HG03039 (cell line): ENCODE data around the gene MED15.
"Not testable (repeated sequence)": the region's sequence is repeated elsewhere in the genome, so short reads cannot be mapped to it uniquely, and the experiment has no call there.

Experiments
- ATAC-seq: cut with Tn5 transposase; IDR thresholded peaks from one replicate; pipeline ENCODE4 v1.9.1; 2021; ENCODE audit warnings: mild to moderate bottlenecking, moderate library complexity; ENCODE audit not compliant: unreplicated experiment

Gene MED15

DNA sequence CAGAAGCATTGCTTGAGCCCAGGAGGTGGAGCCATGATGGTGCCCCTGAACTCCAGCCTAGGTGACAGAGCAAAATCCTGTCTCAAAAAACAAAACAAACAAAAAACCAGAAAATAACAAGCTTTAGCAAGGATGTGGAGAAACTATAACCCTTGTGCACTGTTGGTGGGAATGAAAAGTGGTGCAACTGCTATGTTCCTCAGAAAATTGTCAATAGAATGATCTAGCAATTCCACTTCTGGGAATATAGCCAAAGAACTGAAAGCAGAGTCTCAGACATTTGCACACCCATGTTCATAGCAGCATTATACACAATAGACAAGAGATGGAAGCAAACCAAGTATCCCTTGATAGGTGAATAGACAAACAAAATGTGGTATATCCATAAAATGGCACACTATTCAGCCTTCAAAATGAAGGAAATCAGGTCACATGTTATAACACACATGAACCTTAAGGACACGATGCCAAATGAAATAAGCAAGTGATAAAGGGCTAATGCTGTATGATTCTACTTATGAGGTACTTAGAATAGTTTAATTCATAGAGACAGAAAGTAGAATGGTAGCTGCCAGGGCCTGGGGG, 27.7 kb upstream of the MED15 start:
- no peak for ATAC-seq

DNA sequence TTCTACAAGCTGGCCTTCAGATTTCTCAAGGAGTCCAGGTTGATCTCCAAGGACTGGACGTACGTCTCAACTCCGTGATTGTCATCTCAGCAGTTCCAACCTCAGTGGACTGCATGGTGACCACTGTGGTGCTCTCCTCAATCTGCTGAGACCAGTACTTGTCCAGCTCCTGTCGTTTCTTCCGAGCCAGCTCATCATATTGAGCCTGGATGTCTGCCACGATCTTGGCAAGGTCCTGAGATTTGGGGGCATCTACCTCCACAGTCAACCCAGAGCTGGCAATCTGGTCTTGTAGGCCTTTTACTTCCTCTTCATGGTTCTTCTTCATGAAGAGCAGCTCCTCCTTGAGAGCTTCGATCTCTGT, 24.3 kb upstream of the MED15 start:
- ATAC-seq = not testable (repeated sequence)

DNA sequence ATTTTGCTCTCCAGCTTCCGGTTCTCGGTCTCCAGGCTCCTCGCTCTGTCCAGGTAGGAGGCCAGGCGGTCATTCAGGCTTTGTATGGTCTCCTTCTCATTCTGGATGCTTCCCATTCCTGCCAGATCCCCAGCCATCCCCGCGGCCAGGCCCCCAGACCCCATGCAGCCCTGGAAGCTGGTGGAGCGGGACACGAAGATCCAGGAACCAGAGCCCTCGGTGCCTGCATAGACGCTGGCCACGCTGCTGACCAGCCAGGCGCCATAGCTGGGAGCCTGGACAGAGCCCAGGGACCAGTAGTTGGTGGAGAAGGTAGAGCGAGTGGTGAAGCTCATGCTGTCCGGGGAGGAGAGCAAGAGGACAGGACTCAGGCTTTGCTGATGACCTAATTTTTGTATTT, 23.6 kb upstream of the MED15 start:
- ATAC-seq = no peak

DNA sequence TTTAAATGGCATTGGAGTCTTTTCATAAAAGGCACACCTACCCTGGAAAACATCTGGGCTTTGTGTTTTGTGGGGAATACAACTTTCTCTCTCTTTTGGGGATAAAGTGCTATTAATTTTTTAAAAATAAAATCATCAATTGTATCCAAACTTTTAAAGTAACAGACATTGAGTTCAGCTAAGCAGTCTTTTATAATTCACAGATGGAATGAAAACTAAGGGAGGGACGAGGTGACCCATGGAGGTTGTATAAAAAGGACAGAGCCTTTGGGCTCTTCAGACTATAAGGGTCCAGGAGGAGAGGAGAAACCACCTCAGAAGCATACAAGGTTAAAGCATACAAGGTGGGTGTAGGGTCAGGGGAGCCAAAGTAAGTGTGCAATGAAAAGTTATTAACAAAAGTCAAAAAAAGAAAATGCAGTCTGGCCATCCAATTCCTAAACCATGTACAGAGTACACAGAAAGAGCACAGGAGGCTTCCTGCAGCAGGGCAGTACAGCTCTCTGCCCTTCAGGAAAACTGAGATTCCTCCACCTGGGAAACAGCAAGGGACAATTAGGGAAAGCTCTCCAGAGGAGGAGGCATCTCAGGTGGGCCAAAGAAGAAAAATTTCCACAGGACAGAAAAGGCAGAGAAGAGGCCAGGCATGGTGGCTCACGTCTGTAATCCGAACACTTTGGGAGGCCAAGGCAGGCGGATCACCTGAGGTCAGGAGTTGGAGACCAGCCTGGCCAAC, 22.3 kb upstream of the MED15 start:
- ATAC-seq = no peak

DNA sequence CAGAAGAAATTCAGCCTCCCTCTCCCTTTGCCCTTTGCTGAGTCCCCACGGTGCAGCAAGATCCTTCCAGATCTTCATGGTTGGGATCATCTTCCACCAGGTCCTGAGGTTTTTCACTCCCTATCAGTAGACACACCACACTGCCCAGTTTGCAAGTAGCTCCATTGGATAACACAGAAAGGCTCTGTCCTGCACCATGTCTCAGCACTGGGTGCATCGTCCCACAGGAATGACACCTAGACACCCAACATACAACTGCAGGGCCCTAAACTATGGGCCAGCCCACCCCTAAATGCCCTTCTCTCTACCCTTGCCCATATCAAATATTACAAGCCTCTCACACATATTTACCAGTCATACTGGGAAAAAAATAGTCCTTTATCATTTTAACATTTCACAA, 21.2 kb upstream of the MED15 start:
- no peak for ATAC-seq

DNA sequence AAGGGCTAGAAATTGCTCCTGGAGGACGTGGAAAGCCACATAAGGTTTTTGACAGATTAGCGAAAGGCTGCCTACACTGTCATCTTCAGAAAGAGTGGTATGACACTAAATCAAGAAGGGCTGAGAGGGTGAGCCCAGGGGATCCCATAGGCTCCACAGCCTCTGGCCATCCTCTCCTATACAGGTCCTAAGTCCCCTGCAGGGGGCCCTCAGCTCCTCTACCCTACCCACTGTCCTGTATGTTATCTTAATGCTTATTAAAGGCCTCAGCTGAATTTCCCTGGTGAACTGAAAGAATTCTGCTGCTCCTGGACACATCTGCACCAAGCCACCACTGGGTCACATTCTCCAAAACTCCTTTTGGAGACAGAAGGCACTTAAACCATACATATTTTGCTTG, 19.7 kb upstream of the MED15 start:
- no peak for ATAC-seq

DNA sequence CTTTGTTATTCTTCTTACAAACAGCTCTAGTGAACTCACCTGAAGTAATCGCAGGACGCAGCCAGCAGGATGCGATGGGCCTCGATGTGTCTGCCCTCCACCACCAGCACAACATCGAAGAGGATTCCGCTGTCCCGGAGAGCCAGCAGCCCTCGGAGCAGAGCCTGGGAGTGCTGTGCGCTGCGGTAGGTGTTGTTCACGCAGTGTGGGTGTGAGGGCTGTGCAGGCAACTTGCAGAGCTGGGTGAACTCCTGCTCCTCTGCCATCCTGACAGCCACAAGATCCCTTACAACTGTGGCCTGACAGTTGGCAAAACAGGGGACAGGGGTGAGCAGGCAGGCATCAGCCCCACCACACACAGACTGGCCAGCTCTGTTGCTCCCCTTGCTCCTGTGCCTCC, 18.5 kb upstream of the MED15 start:
- ATAC-seq = no peak

DNA sequence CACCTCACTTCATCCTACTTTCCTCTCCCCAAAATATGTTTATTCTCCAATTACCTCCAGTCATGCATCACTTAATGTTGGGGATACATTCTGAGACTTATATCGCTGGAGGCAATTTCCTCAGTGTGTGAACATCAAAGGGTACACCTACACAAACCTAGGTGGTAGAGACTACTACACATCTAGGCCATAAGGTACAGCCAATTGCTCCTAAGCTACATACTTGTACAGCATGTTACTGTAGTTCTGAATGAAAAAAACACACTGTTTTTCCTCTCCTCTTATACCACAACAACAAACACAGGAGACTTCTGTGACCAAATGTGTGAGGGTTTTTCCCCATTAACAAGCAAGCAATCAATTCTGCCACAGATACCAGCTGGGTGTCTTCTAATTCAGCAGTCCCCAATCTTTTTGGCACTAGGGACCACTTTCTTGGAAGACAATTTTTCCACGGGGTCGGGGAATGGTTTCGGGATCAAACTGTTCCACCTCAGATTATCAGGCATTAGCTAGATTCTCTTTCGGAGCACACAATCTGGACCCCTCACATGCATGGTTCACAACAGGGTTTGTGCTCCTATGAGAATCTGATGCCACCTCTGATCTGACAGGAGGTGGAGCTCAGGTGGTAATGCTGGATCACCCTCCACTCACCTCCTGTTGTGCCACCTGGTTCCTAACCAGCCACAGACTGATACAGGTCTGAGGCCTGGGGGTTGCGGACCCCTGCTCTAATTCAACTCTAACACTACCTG, 17.0 kb upstream of the MED15 start:
- ATAC-seq = no peak

DNA sequence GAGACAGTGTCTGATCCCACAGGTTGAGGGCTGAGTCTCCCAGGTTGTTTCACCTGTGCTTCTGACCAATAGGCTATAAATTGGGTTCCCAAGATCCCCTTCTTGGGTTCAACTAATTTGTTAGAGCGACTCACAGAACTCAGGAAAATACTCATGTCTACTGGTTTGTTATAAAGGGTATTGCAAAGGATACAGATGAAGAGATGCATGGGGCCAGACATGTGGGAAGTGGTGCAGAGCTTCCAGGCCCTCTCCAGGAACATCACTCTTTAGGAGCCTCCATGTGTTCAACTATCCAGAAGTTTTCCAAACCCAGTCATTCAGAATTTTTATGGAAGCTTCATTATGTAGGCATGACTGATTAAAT, 16.5 kb upstream of the MED15 start:
- no peak for ATAC-seq

DNA sequence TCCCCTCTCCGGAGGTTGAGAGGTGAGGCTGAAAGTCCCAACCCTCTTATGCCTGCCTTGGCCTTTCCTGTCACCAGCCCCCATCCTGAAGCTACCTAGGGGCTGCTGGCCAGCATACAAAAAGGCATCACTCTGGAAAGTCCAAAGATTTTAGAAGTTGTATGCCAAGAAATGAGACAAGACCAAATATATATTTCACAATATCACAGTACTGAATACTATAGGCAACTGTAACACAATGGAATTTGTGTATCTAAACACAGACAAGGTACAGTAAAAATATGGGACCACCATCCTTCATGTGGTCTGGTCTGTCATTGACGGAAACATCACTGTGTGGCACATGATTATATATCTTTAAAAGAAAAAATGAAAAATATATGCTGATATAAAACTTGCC, 16.1 kb upstream of the MED15 start:
- ATAC-seq = no peak

DNA sequence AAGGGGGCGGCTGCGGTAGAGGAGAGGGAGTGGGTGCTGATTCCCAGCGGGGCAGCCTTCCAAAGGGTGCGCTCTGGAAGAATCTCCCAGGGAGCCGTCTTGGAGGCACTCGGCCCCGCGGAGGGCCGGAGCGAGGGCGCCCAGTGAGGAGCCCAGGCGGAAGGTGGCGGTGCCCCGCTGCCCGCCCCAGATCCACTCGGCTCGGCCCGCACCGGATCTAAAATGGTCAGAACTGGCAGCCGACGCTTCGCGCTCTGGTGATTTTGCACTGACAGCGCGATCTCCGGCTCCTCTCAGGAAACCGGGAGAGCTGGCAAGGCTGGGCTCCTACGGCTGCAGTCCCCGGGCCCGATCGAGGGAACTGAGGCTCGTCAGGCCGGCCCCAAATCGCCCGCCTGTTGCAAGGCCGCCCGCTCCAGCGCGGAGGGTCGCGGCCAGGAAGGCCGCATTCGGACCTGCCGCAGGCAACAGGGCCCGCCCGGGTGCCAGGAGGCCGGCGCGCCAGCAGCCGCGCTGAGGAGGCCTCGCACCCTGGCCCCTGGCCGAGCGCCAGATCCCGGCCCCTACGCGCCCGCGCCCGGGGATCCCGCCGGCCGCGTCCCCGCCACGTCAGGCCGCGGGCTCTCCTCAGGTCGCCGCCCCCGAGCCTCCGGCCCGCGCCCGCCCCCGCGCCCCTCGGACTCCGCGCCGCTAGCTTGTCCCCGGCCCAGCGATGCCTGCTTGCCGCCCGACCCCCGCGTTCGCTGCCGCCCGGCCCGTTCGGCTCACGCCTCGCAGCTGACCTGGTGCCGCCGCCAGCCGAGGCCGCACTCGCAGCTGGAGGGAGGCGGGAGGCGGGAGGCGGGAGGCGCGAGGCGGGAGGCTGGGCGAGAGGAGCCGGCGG, 12.2 kb upstream of the MED15 start, which contains the start of gene KLHL22:
Gene KLHL22, minus strand, starts transcription at position 818 of the 883 bp plus-strand sequence. CDS start 6,584 bp downstream, outside the sequence.
- ATAC-seq = peak; percentile 32

DNA sequence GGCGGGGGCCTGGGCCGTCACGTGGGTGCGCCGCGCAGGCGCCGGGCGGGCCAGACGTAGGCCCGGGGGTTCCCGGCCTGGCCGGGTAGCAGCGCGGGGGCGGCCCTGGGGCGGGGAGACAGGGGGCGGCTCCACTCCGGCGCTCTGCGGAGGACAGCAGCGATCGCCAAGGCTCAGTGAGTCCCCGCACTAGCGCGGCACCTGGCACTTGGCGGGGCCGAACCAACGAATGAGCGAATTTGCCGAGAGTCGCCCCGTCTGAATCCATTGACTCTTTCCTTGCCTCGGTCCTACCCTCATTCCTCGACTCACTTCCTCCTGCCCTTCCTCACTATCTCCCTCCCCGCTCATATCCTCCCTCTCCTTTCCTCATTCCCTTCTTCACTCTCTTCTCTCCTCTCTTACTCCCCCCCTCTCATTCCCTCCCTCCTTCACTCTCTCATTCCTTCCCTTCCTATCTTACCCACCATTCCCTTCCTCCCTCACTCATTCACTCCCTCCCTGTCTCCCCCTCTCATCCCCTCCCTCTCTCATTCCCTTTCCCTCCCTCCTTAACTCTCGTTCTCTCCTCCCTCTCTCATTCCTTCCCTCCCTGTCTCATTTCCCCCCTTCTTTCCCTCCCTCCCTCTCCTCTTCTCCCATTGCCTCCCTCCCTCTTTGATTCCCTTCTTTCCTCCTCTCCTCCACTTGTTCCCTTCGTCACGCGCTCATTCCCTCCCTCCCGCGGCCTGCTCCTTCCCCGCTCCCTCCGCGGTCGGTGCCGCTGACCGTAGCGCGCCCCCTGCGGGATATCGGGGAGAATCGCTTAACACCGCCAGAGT, 11.3 kb upstream of the MED15 start:
- peak; percentile 76 for ATAC-seq

DNA sequence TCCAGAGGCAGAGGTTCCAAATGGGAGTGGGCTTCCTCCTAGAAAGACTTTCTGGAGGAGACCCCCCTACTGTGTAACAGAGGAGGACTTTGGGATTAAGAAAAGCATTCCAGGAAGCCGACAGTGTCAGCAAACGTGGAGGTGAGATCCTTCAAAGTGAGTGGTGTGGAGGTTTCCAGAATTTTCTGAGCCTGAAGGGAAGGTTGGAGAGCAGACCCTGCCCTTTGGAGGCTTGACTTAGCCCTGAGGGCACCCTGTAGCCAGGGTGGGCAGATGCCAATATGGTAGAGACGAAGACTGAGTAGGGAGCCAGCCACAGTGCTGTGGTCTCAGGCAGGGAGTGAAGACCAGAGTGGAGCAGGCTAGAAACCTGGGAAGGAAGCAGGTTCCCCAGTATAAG, 10.0 kb upstream of the MED15 start:
- no peak for ATAC-seq

DNA sequence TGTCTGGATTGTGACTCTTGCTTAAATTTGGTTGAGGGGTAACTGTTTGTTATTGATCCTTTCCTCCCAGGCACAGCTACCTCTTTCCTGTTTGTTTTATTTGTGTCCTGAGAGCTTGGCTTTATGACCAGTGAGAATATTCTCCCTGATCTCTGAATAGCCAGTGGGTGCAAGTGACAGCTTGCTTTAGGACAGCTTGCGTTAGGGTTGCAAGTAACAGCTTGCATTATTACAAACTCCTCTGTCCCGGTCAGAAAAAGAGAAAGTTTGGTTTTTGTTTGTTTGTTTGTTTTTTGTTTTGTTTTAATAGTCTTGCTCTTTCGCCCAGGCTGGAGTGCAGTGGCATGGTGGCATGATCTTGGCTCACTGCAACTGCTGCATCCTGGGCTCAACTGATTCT, 8.5 kb upstream of the MED15 start:
- no peak for ATAC-seq

DNA sequence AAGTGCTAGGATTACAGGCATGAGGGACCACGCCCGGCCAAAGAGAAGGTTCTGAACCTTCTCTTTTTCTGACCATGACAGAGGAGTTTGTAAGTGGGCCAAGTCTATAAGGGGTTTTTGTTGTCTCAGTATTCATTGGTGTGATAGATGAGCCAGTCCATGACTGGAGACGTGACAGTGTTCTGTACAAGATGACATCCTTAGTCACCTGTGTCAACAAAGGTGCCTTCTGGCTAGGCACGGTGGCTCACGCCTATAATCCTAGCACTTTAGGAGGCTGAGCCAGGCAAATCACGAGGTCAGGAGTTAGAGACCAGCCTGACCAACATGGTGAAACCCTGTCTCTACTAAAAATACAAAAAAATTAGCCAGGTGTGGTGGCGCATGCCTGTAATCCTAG, 7.6 kb upstream of the MED15 start:
- ATAC-seq = no peak

DNA sequence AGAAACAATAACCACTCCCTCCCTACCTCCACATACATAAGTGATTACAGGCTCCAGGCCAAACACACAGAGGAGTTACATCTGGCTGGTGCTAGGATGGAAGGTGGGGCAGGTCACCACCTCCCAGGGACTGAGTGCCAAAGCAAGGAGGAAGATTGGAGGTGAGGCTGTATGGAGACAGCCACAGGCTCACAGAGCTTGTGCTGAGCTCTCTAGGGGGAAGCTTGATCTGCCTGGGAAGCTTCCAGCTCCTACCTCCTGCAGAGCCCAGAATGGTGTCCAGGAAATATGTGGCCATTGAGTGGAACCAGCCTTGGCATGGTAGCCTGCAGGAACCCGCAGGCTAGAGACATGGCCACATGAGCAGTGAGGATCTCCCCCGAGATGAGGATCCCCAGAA, 3.6 kb upstream of the MED15 start:
- no peak for ATAC-seq

DNA sequence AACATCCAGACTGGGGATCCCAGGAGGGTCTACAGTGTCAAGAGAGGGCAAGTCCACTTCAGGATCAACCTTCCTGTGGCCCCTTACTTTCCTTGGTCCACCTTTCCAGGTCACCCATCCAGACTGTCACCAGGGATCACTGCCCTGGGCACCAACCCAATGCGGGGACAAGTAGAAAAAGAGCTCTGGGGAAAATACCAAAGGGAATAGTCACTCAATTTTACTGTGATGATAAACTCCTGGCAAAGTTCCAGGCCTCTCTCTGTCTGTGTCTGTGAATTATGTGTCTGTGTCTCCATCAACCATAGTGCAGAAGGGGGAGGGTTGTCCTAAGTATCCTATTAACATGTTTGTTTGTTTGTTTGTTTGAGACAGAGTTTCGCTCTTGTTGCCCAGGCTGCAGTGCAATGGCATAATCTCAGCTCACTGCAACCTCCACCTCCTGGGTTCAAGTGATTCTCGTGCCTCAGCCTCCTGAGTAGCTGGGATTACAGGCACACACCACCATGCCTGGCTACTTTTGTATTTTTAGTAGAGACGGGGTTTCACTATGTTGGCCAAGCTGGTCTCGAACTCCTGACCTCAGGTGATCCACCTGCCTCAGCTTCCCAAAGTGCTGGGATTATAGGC, 3.0 kb upstream of the MED15 start:
- not testable (repeated sequence) for ATAC-seq

DNA sequence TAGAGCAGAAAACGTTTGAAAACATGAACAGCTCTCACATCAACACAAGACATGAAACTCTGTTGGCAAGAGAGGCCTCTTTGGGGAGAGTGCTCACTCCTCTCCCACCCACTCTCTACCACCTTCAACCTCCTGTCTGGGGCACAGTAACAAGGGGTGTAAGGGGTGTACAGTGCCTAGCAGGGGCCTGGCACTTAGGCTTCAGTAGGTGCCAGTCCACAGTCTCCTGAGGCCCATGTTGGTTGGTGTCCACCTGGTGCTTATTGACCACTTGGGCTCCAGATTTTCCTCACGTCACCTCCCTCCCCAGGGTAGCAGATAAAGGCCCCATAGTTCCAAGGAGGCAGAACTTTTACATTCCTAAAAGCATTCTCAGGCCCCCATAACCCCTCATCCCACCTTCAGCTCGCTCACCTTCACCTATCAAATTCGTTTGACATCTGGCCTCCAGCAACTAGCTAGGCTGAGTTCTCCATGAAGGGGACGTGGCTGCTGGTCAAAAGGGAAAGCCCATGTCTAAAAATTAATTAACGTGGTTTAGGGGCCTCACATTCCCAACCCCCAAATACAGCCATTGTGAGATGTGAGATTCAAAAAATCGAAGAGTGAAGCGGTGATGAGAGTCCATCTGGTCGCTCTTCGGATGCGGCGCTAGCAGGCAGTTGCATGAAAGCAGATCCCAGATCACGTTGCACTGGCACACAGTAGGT, 712 bp upstream of the MED15 start:
- no peak for ATAC-seq

DNA sequence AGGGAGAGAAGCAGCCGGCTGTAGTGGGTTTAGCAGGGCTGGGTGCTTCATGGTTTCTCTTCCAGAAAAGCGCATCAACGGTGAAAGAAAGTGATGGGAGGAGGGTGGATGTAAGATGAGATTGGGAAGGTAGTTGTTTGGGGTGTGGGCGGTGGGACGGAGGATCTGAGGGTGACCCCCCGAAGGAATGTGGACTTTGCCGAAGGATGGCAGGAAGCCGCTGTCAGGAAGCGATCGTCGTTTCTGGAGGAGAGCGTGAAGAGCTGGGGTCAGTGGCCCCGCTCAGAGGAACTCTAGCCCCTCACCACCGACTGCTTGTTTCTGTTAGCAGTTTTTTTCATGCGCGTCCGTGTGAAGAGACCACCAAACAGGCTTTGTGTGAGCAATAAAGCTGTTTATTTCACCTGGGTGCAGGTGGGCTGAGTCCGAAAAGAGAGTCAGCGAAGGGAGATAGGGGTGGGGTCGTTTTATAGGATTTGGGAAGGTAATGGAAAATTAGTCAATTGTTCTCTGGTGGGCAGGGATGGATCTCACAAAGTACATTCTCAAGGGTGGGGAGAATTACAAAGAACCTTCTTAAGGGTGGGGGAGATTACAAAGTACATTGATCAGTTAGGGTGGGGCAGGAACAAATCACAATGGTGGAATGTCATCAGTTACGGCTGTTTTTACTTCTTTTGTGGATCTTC, 801 bp downstream of the MED15 start:
- ATAC-seq = not testable (repeated sequence)
